ENCODE measurements around the gene RALGAPA1.
A peak's percentile ranks its signal among the peaks of the same experiment; 100 is the strongest.
"Not testable (repeated sequence)": the region's sequence is repeated elsewhere in the genome, so short reads cannot be mapped to it uniquely, and the experiment has no call there.

RALGAPA1 gene

GRCh38 chr14:35619998-35620397 is 189.1 kb downstream of the RALGAPA1 start:
- not testable (repeated sequence) for DNase-seq

GRCh38 chr14:35619461-35619860 is 189.6 kb downstream of the RALGAPA1 start:
- not testable (repeated sequence) for DNase-seq

- DNase-seq = no peak
These were observed 191.6 kb downstream of the RALGAPA1 start for GRCh38 chr14:35617500-35617899.

GRCh38 chr14:35607380-35607779 is 201.7 kb downstream of the RALGAPA1 start:
- DNase-seq = no peak

- DNase-seq = no peak
These were observed 208.8 kb downstream of the RALGAPA1 start for GRCh38 chr14:35600253-35600652.

- DNase-seq = no peak
These were observed 214.5 kb downstream of the RALGAPA1 start for GRCh38 chr14:35594616-35595015.

GRCh38 chr14:35587373-35587772 is 221.7 kb downstream of the RALGAPA1 start:
- not testable (repeated sequence) for DNase-seq

GRCh38 chr14:35578639-35579038 is 230.5 kb downstream of the RALGAPA1 start:
- DNase-seq = no peak

- no peak for DNase-seq
These were observed 231.0 kb downstream of the RALGAPA1 start for GRCh38 chr14:35578135-35578534.

- DNase-seq = no peak
These were observed 232.2 kb downstream of the RALGAPA1 start for GRCh38 chr14:35576856-35577255.

- DNase-seq = no peak
These were observed 232.8 kb downstream of the RALGAPA1 start for GRCh38 chr14:35576260-35576659.

GRCh38 chr14:35573911-35574310 is 235.2 kb downstream of the RALGAPA1 start:
- DNase-seq = no peak

GRCh38 chr14:35571598-35571997 is 237.5 kb downstream of the RALGAPA1 start:
- no peak for DNase-seq

GRCh38 chr14:35565871-35566464 is 243.1 kb downstream of the RALGAPA1 start:
- no peak for DNase-seq

GRCh38 chr14:35558680-35559079 is 250.4 kb downstream of the RALGAPA1 start:
- DNase-seq = no peak

GRCh38 chr14:35557221-35557747 is 251.8 kb downstream of the RALGAPA1 start:
- DNase-seq = no peak

GRCh38 chr14:35556548-35556947 is 252.5 kb downstream of the RALGAPA1 start:
- DNase-seq = no peak

GRCh38 chr14:35553808-35554207 is 255.3 kb downstream of the RALGAPA1 start:
- no peak for DNase-seq

- no peak for DNase-seq
These were observed 258.0 kb downstream of the RALGAPA1 start for GRCh38 chr14:35551081-35551480.

- no peak for DNase-seq
These were observed 259.5 kb downstream of the RALGAPA1 start for GRCh38 chr14:35549551-35549950.

GRCh38 chr14:35543006-35543405 is 266.1 kb downstream of the RALGAPA1 start:
- no peak for DNase-seq

- DNase-seq = no peak
These were observed 269.1 kb downstream of the RALGAPA1 start for GRCh38 chr14:35539969-35540368.

- peak; percentile 30 for DNase-seq
These were observed 273.5 kb downstream of the RALGAPA1 start for GRCh38 chr14:35535483-35536112.

GRCh38 chr14:35534873-35535482 is 274.1 kb downstream of the RALGAPA1 start:
- DNase-seq = peak; percentile 70

Data from activated CD4-positive, CD25-positive, alpha-beta regulatory T cell treated with anti-CD3 and anti-CD28 coated beads, Interleukin-2, amount 50 U/mL, for 72 hours (primary cell).